HG03025 (cell line): ENCODE results near the gene LPP.

ENCODE experiments used
- ATAC-seq: cut with Tn5 transposase; IDR thresholded peaks from one replicate; pipeline ENCODE4 v1.9.1; 2021; ENCODE audit warnings: mild to moderate bottlenecking, moderate library complexity; ENCODE audit not compliant: unreplicated experiment, low FRiP score

Gene LPP

DNA sequence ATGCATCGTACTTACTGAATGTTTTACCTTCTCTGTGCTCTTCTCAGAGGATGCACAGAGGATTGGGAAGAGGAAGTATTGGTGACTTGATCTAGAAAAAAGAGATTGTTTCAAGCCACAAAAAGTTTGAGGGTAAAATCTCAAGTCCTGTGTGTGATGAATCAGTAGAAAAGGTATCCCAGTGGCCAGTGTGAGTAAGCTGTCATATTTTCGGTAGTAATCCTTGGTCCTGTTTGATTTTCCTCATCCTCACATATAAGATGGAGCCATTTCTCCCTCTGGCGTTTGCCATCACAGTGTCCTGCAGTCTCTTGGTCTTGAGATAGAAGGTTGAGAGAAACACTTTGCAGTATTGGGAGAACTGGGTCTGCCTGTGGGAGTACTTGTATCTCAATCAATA is 166.8 kb downstream of the LPP start:
- no peak for ATAC-seq

DNA sequence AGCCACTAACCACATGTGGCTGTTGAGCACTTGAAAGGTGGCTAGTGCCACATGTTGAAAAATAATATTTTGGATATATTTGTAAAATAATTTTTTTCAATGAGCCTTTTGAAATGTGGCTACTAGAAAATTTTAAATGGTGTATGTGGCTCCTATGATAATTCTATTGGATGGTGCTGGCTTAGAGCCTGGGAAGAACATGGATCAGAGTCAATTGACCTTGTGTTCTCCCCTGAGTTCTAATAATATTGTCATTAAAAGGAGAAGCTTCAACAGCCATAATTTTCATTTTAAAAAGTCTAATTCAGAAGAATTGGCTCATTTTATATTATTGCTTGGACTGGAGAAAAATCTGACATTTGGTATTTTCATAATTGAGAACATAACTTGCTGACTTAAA is 167.3 kb downstream of the LPP start:
- ATAC-seq, result no peak

DNA sequence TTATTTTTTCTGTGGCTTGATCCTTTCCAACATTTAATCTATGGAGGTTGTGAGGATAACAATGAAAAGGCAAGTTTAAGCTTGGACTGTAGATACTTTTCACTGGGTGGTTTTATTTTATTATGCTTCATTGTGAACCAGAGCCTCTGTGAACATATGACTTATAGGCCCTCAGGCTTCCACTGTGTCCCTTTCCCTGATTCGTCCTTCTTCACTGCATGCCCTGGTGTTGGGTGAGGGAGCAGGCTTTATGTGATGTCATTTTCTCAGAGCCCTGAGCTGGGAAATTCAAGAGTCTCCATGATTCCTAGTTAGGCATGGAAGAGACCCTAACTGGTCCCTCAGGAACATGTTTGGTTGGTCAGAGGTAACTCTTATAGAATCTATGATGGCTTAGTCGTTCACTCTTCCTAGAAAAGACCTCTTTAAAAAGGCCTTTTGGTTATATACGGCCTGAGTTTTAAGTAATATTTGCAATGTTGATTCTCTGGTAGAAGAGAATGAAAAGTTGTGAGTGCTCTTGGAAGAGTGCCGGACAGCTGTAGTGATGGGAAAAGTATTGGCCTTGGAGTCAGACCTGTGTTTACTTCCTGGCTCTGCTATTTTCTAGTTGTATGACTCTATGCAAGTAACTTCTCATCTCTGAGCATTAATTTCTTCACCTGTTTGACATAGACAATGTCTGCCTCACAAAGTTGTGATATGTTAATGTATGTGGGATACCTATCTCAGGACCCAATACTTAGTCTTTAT is 168.4 kb downstream of the LPP start:
- ATAC-seq, result no peak

GRCh38 chr3:188323067-188323842 is 169.3 kb downstream of the LPP start:
- ATAC-seq, result no peak

DNA sequence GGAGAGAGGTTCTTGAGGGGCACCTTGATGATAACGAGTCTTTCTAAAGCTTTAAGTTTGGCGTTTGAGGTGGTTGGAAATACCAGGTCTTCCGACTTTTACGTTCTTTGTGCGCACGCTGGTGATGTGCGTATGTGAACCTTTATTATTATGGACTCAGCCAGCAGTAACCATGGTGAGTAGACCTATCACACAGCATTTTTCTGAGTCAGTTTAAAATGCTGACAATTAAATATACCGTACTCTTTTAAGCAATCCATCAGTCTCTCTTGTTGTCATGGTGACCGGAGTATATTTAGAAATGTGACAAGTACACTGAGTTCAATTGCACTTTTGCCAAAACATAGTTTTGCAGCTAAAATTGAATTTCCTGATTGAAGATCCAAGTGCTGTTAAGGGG is 172.2 kb downstream of the LPP start:
- ATAC-seq, result no peak

DNA sequence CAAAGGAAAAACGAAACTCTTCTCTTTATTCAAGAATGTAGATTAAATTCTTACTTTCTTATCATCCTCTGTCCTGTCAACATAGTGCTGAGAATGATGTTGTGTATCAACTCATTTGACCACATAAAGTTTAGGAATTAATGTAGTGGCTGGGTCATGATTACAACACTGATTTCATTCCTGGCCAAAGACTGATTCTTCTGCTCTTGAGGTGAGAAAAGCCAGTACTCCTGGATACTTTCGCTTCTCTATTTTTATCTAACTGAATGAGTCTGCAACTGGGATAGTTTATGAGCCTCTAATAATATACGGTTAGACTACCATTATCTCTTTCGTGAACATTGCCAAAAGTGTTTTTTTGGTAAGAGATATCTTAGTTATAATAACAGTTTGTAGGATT is 173.0 kb downstream of the LPP start:
- no peak for ATAC-seq

DNA sequence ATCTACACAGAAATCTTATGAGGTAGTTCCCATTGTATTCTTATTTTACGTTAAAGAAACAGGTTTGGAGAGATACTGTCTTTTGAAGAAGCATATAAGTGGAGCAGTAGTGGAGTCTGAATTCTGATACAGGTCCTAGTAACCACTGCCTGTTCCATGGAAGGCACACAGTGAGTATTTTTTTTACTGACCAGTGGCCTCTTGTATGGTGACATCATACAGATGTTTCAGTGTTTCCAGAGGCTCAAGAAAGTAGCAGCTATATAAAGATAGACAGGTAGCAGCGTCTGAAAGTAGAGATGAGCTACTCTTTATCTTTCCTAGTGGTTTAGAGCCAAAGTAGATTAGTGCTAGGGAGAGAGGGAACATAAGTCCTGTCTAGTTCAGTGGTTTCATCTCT is 173.5 kb downstream of the LPP start:
- no peak for ATAC-seq

DNA sequence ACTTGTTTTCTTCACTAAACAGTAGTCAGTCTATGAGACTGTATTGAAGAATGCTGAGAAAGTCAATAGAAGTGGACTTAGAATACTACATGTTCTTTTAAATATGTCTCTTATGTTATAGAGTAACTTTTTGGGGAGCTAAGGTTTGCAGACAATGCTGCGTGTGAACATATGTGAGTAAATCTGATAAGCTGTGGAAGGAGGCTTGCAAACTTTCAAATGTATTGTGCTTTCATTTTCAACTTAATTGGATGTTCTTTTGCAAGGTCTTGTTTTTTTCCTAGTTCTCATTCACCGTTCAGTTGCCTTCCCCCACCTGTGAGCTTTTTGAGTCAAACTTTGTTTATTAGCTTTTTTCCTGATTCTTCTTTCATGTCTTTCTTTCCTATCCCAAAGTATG is 176.2 kb downstream of the LPP start:
- no peak for ATAC-seq

DNA sequence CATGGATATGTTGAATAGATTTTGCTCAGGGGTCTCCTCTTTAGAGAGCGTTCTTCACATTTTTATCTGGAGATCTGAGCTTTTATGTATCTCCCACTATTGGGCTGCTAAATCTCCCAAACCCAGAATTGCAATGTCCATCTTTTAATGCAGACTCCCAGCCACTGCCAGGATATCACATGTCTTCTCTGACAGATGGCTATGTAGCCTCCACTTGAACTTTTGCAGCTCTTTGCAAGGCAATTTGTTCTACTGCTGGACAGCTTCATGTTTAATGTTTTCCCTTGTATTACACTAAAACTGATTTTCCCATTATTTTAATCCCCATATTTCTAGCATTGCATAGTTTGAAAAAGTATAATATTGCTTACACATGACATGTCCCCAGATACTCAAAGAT is 177.2 kb downstream of the LPP start:
- no peak for ATAC-seq

- no peak for ATAC-seq
Observed at GRCh38 chr3:188332085-188332484, 178.1 kb downstream of the LPP start.

GRCh38 chr3:188335656-188336055 is 181.7 kb downstream of the LPP start:
- no peak for ATAC-seq

DNA sequence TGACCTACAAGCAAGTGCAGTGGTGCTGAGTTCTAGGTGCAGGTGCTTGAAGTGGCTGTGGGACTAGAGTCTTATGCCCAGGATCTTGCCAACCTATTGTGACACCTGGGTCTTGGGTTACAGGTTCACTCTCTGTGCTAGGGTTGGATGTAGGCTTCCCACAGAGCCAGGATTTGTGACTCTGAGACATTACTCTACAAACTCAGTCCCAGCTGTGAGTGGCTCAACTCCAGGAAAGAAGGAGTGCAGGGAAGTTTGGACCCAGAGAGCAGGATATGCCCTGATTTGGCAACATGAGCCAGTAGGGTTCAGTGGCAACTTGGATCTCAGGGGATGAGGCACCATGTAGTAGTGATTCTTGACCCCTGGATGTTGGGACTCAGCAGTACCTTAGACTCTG is 182.2 kb downstream of the LPP start:
- ATAC-seq, result no peak

GRCh38 chr3:188337232-188337631 is 183.3 kb downstream of the LPP start:
- no peak for ATAC-seq

DNA sequence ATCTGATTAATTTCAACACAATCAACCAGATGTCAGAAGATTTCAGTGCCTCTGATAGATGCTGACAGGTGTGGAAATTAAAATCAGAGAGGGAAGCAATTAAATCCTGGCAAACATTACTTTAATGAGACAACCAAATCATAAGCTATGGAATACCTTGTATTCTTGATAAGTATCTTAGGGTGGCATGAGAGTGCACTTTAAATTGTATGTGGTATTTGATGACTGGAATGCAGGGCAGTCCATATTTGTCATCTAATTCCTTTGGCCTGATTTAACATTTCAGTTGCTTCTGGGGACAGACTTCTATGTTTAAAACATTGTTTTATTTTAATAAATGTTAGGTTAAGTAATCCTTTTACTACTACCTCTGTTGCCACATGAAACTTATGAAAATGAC is 184.1 kb downstream of the LPP start:
- ATAC-seq, result no peak

DNA sequence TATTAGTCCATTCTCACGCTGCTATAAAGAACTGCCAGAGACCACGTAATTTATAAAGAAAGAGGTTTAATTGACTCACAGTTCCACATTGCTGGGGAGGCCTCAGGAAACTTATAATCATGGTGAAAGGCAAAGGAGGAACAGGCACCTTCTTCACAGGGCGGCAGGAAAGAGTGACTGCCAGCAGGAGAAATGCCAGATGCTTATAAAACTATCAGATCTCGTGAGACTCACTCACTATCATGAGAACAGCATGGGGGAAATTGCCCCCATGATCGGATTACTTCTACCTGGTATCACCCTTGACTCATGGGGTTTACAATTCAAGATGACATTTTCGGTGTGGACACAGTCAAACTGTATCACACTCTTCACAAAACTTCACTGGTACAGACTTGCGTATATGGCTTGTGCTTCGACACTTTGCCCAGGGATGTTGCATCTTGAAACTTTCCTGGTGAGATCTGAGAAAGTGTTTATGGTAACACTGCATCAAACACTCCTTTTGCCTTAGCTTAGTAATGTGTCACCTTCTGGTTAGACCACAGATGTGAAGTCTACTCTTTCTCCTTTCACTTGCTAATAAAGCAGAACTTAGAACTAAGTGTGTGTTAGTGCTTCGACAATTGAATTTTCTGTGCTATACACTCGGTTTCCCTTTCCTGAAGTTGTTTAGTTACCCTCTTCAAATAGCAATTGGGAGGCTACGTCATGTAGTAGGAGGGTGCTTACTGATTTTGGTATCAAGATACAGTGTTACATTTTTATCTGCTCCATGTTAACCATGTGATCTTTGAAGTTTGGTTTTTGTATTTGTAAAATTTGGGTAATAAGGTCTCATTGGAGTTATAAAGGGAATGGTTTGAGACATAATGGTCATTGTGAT is 185.7 kb downstream of the LPP start:
- ATAC-seq, result no peak

GRCh38 chr3:188341501-188341900 is 187.5 kb downstream of the LPP start:
- no peak for ATAC-seq

- no peak for ATAC-seq
Observed at GRCh38 chr3:188342991-188343732, 189.2 kb downstream of the LPP start.

GRCh38 chr3:188343894-188344293 is 189.9 kb downstream of the LPP start:
- no peak for ATAC-seq

DNA sequence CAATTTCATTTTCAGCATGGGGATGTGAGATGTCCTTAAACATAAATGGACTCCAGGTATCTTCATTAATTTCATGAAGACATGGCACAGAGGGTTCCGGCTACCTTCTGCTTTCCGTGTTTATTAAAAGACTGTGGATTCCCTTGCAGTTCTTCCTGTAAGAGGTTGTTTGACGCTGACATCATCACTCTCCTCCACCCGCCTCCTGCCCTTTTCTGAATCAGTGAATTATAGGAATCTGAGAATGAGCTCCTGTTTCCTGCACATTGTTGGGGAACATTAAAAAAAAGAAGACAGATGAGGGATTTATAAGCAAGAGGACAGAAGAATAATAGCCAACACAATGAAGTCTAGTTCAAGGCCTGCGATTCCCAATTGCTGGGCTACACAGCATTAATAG is 191.3 kb downstream of the LPP start:
- no peak for ATAC-seq

DNA sequence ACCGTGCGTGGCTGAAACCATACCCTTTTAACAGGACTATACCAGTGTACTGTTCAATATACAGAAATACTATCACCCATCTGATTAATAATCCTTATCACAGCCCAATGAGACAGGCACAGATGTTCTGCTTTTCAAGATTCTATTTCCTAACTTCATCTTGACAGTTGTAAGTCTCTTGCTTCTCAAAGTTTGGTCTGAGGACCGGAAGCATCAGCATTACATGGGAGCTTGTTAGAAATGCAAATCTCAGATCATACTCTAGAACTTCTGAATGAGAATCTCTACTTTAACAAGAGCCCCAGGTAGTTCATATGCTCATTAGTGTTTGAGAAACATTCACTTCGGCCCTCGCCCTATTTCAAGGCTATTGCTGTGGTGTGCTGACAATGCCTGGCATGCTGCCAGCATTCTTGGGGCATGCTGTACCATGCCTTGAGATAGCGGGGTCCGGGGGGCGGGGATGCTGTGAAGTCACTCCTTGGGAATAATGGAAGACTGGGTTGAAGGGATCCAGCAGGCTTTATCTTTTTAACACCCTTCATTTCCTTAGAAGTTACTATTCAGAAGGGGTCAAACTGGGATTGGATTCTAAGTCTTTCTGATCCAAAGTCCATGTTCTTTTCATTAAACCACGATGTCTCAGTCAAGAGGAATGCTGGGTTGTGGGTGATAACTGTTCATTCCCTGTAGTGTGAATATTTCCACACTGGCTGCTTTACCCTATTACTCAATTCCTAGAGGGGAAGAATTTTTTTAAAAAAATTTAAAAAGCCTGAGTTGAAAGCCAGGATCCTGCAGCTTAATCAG is 194.7 kb downstream of the LPP start:
- ATAC-seq, result no peak
